A375 (cell line): ENCODE data around the gene FLOT1. TPM values are rescaled to one million over a fixed set of nuclear protein-coding genes. Genes with fewer than 3 reads are reported as not detected.

Experiments
- small RNA-seq: library from RNA; depleted of rRNA; stranded (forward); fragments of <200 nt; gene quantifications from one replicate; pipeline ENCODE3, GENCODE V24; 2014
- total RNA-seq: library from RNA; depleted of rRNA; stranded (reverse); fragments of >200 nt; shearing (Covaris generic); gene quantifications from 2 replicates; pipeline ENCODE4 v1.2.3, GENCODE V29; 2014; rRNA removed

FLOT1 gene, protein sequence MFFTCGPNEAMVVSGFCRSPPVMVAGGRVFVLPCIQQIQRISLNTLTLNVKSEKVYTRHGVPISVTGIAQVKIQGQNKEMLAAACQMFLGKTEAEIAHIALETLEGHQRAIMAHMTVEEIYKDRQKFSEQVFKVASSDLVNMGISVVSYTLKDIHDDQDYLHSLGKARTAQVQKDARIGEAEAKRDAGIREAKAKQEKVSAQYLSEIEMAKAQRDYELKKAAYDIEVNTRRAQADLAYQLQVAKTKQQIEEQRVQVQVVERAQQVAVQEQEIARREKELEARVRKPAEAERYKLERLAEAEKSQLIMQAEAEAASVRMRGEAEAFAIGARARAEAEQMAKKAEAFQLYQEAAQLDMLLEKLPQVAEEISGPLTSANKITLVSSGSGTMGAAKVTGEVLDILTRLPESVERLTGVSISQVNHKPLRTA
- total RNA-seq: 72.6 and 83.5 TPM in 2 replicates

DNA sequence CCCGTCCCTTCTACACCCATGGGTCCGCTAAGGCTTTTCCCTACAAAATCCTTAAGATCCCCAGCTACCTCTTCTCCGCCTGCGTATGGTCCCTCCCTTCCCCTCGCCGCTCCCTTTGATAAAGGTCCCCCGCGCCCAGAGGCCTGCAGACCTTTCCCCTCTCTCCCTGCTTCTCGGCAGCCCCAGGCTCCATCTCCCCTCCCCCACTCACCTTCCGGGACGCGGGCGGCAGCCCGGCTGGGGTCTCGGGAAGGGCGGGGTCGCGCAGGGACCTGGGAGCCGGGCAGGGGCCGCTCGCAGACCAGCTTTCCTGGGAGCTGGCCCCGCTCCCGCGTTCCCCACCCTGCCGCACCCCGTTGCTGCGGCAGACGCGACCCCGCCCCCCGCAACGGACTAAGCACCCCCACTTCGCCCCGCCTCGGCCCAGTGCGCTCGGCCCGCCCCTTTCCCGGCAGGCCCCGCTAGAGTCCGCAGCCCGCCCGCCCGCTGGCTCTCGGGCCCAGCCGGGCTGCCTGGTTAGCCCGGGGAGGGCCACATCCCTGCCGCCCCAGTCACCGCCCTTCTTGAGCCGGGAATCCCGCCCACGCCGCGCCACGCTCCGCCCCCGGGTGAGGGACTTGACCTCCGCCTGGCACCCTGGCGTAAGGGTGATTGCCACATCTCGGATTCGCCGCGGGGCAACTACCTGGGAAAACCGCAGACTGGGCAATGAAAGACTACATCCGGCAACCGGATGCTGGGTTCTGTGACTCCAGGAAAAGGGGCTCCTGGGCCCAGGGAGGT lies at the start of gene FLOT1:
TSS of gene FLOT1 (minus strand) at position 372 of the 783 bp plus-strand sequence. CDS start 498 bp downstream, outside the sequence.

DNA sequence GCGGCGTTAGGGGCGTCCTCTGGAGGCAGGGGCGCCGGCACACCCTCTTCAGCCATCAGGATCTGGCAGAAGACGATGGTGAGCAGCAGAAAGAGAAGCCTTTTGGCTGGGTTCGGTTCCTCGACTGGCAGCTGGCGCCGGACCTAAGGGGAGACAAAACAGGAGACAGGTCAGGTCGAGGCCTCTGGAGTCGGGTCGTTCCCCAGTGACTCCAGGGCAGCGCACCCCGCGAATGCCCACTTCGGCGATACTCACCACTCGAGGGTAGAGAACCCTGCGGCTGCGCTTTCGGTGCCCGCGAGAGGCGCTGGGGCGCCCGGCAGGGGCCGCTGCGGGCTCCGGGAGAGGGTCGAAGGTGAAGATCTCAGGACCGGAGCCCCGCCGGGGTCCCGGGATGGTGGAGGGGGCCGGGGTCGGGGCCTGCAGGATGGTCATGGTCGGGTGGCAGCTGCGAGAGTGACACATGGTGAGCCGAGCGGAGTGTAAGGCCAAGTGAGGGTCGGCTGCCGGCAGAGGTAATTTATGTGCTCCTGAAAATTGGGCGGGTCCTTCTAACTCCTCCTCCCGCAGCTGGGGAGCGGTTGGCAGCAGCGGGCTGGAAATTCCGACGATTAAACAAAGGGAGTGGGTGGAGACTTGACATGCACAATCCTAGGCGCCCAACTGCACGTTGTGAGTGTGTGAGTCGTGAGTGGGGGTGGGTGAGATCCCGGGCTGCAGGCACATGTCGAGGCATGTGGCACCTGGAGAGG lies 1.7 kb upstream of the FLOT1 start, which contains the start of gene IER3:
TSS of gene IER3 (minus strand) at position 494 of the 752 bp plus-strand sequence. CDS start at position 465, 29 bp downstream.

DNA sequence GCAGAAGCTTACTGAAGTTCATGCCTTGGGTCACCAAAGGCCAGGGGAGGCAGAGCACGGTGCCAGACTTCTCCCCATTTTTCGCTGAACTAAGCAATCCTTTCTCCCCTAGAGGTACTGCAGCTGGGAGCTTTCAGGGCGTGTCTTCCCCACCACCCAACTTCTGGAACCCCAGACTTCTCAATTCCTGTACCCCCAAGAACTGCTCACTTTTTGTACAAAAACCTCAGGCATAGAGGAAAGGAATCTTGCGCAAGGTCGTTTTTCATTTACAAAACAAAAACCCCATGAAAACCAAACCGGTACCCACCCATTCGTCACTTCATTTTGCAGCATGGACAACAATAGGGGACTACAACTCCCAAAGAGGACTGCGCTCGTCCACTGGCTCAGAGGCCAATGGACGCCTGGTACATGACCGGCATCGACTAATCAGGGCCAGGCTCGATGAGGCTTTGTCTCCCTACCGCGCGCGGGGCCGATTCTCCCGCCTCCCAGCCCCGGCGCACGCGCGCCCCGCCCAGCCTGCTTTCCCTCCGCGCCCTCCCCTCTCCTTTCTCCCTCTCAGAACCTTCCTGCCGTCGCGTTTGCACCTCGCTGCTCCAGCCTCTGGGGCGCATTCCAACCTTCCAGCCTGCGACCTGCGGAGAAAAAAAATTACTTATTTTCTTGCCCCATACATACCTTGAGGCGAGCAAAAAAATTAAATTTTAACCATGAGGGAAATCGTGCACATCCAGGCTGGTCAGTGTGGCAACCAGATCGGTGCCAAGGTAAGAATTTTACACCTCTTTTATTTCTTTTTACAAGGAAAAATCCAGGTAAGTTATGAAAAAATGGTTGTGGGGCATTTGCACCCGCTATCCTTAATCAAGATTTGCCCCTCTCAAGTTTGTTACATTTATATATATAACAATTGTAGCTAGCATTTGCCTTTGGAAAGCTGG lies 22.4 kb downstream of the FLOT1 start, which contains the start of gene TUBB:
TSS of gene TUBB (plus strand) at position 562 of the 947 bp plus-strand sequence. CDS start at position 717, 155 bp downstream.

DNA sequence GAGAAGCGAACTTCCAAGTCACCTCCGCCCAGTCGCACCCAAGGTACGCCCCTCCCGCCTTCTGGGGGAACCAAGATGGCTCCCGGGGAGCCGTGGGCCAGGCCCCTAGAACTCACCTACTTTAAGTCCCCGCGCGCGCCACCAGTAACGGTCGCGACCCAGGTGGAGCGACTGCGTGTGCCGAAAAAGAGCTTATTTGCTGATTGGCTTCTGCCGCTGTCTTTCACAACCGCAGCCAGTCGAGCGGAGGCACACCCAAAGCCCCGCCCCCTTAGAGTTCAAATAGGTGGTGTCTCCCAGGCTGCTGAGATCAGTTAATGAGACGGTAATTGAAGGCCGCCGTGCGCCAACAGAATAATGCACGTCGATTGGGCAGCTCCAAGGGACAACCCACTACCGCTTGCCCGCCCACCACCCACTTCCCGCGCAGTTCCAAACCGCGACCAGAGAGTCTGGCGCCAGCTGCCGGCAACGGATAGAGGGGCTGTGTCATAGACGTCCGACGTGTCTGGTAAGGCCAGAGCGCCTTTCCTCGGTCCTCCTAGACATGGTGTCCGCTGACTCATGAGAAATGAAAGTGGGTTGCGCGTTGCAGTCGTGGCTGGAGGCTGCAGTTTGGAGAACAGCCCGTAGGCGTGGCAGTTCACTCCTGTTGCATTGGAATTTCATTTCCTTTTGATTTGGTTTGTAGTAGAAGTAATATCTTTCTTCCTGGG lies 25.2 kb downstream of the FLOT1 start, which contains the start of gene MDC1:
TSS of gene MDC1 (minus strand) at position 153 of the 716 bp plus-strand sequence. CDS start 2,106 bp downstream, outside the sequence.

DNA sequence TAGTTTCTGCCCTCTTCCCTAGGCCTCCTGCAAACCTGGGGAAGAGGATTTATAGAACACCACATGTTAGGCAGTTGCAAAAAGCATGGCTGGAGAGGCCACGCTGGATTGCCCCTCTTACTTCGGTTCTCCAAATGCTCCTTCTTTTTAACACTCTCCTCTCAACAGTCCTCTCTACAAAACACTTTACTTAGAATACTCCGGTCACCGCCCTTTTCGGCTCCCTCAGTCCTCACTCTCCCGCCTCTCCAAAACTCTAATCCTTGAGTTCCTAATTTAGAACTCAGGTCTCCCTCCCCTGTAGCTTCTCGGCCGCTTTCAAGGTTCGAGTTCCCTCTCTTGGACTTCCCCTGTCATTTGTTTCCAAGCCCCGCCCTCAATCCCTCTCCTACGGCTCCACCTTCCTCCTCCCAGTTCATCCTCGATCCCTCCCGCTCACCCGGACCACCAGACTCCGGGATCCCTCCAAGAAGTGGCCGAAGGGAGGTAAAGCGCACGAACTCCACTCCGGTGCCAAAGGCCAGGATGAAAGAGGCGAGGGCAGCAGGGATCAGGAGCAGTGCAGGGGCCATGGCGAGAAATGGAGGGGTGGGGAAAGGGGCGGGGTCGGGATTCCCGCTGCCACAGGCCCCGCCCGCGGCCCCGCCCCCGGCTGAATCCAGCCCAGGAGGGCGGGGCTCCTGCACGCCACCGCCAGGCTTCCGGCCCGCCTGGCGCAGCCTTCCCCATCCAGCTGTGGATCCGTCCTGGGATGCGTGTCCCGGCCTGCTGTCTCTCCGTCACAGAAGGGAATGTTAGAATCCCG lies 51.9 kb downstream of the FLOT1 start, which contains the start of gene NRM:
TSS of gene NRM (minus strand) at position 582 of the 805 bp plus-strand sequence. CDS start at position 572, 10 bp downstream.

DNA sequence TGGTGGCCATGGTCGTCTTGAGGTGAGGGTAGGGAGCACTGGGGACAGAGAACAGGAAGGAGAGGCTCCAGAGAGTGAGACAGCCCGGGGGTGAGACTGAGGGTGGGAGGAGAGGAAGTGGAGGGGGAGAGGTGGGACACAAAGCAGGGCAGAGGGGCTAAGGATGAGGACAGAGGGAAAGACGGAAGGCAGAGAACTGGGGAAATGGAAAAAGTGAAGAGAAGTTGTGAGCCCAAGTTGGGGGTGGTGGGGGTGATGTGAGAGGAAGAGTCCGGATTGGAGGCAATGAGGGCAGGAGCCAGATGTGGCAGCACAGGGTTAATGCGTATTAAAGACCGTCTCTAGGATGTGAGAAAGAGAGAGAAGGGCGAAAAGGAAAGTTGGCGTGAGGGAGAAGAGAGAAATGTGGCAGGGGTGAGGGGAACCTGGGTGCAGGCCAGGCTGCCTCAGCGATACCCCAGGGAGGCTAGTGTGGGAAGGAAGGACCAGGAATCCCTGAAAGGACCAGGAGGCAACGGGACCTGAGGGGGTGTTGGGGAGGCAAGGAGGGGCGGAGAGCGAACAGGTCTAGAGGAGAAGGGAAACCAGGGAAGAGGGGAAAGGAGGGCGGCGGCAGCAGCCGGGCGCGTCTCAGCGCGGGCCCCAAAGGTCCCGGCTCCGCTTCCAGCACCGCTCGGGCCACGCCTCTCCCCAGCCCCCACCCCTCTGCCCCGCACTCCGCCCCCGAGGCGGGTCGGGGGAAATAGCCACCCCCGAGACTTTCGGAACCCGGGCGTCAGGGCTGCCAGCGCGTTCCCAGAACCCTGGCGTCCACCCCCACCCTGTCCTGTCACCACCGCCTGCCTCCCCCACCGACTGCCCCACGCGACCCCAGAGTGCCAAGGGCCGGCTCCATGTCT lies 56.2 kb downstream of the FLOT1 start, which contains the start of gene PPP1R18:
TSS of gene PPP1R18 (minus strand) at position 637 of the 899 bp plus-strand sequence. CDS start at position 10, 627 bp downstream.

Small RNA genes lying within 50 kb of the gene (small RNA-seq; reads per million reads assigned to genes)
- gene RF00019 (not detected), gene RN7SL353P (not detected)

Other genes starting within 250 kb of the FLOT1 start
- gene GNL1, start 186.2 kb downstream of the FLOT1 start, total RNA-seq: 27.1 and 37.5 TPM in 2 replicates
- gene PRR3, start 185.4 kb downstream of the FLOT1 start, total RNA-seq: 9.2 and 15.1 TPM in 2 replicates
- 55.0 and 64.6 TPM in 2 replicates for gene ABCF1, start 171.2 kb downstream of the FLOT1 start, total RNA-seq
- 30.4 and 33.8 TPM in 2 replicates for gene PPP1R10, start 125.4 kb downstream of the FLOT1 start, total RNA-seq
- gene MRPS18B, start 124.8 kb downstream of the FLOT1 start, total RNA-seq: 50.3 and 57.9 TPM in 2 replicates
- gene ATAT1, start 115.8 kb downstream of the FLOT1 start, total RNA-seq: 4.8 and 5.5 TPM in 2 replicates
- gene C6orf136, start 95.6 kb downstream of the FLOT1 start, total RNA-seq: 2.6 and 4.3 TPM in 2 replicates
- gene DHX16, start 69.7 kb downstream of the FLOT1 start, total RNA-seq: 41.0 and 53.8 TPM in 2 replicates
- gene PPP1R18, start 56.0 kb downstream of the FLOT1 start, total RNA-seq: 43.3 and 52.6 TPM in 2 replicates
- 5.7 and 7.7 TPM in 2 replicates for gene NRM, start 51.7 kb downstream of the FLOT1 start, total RNA-seq
- gene MDC1, start 25.4 kb downstream of the FLOT1 start, total RNA-seq: 7.2 and 10.0 TPM in 2 replicates
- 662 and 749 TPM in 2 replicates for gene TUBB, start 22.3 kb downstream of the FLOT1 start, total RNA-seq
- gene IER3, start 1.9 kb upstream of the FLOT1 start, total RNA-seq: 799 and 821 TPM in 2 replicates
- gene DDR1, start 141.8 kb upstream of the FLOT1 start, total RNA-seq: 67.4 and 78.5 TPM in 2 replicates
- gene GTF2H4, start 165.5 kb upstream of the FLOT1 start, total RNA-seq: 8.3 and 12.6 TPM in 2 replicates
- 25.2 and 25.5 TPM in 2 replicates for gene VARS2, start 171.6 kb upstream of the FLOT1 start, total RNA-seq
- gene SFTA2, start 189.5 kb upstream of the FLOT1 start, total RNA-seq: not detected in 2 replicates
- not detected in 2 replicates for gene MUCL3, start 198.3 kb upstream of the FLOT1 start, total RNA-seq
- gene MUC21, start 241.0 kb upstream of the FLOT1 start, total RNA-seq: not detected in 2 replicates